CD1c-positive myeloid dendritic cell (primary cell): Measurements from ENCODE around the gene HOXB7.

Experiments
- DNase-seq: peaks from one replicate; pipeline ENCODE4 v3.0.0-alpha.2; 2016; ENCODE audit errors: extremely low spot score

HOXB7 gene

DNA sequence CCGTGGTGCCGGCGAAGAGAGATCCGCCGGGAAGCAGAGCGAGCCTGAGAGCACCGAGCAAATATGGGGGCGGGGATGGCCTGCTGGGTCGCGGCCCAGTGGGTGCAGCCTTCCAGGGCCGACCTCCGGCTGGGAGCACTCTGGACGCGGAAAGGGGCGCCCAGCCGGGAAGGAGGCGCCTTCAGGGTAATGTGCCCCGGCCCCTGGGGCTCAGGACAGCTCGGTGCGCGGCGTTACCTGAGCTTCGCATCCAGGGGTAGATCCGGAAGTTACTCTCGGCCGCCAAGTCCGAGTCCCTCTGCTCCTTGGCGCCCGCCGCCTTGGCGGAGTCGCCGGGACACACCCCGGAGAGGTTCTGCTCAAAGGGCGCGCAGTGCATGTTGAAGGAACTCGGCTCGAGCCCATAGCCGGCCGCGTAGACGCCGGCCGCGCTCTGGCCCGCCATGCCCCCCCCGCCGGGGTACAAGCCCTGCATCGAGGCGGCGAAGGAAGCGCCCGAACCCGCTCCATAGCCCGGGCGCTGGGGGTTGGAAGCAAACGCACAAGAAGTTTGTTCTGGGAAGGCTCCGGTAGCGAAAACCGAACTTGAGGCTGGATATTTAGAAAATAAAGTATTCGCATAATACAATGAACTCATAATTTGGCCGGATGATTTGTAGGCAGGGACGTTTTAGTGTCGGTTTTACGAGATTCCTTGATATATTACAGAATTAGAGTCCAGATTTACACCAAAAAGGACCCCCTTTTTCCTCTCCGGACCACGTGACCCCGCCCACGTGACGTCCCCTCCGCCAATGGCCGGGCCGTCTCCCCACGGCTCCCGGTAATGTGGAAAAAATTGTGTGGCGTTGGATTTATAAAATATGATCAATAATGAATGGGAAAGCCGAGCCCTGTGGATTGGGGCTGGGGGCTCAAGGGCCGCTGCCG is at the start of gene HOXB7:
Gene HOXB7, minus strand, starts transcription at position 736 of the 930 bp plus-strand sequence. Its CDS starts 99 bp downstream, at position 637.
- peak; percentile 32 for DNase-seq

DNA sequence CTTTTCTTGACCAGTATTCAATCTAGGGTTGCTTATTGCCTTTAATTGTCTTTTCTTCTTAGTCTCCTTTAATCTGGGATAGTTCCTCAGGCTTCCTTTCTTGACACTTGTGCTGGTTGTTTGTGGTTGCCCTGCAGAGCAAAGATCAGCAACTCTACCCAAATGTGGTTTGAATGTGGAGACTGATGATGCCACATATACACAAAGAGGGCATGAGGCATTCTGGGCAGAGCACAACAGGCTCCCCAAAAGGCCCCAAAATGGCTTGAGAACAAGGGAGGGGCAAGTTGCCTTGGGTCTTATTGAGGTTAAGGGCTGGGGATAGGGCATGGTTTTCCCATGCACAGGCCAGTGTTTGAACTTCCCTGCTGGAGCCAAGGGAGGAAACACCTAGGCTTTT is 45.1 kb upstream of the HOXB7 start:
- DNase-seq, result no peak

DNA sequence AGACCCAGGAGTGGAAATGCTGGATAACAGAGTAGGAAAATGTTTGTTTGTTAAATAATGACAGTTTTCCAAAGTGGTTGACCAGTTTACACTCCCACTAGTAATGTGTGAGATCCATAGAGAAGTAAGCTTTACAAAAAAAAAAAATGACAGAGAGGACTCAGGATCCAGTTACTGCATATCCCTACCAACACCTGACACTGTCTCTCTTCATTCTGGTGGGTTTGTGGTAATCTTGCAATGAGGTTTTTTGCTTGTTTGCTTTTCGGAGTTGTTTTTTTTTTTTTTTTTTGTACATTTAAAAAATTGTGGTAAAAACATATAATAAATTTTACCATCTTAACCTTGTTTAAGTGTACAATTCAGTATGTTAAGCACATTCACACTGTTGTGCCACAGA is 38.9 kb upstream of the HOXB7 start:
- no peak for DNase-seq

DNA sequence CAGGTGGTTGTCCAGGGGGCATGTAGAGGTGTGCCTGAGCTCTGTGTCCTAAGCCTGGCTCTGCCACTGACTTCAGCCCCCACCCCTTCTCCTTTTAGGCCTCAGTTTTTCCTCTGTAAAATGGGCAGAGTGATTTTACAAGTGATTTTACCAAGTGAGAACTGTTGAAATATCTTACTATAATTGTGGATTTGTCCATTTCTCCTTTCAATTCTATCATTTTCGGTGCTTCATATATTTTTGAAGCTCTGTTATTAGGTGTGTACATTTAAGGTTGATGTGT is 37.1 kb upstream of the HOXB7 start:
- DNase-seq, result no peak

DNA sequence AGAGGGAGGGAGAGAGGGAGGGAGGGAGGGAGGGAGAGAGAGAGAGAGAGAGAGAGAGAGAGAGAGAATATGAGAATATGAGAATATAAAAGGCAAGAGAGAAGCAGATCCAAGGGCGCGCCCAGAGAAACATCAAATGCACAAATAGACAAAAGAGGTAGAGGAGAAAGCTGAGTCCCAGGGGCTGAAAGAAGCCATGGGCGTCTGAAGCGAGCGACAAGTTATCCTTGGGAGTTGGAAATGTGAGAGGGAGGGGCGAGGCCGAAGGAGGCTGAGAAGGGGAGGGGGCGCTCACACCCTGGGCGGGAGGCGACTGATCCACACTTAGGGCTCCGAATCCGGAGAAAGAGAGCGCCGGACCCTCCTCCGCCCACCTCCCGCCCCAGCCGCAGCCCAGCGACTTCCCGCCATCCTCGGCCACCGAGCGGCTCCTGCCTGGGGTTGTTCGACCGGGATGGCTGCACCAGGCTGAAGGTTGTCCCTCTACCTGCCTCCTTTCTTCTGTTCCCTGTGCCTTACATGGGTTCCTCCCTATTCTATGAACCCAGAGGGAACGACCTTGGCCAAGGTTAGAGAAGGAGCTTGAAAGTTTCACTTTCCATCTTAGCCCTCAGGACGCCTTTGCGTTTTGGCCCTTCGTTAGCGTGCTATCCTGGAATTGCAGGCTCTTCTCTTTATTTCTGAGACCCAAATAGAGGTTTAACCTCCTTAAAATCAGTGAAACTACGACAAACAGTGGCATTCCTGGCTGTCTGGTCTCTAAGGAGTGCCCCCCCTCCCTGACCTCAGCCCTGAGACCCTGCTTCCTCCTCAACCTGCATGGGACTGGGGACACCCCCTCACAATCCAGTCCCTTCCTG is 36.5 kb upstream of the HOXB7 start:
- peak; percentile 11 for DNase-seq

DNA sequence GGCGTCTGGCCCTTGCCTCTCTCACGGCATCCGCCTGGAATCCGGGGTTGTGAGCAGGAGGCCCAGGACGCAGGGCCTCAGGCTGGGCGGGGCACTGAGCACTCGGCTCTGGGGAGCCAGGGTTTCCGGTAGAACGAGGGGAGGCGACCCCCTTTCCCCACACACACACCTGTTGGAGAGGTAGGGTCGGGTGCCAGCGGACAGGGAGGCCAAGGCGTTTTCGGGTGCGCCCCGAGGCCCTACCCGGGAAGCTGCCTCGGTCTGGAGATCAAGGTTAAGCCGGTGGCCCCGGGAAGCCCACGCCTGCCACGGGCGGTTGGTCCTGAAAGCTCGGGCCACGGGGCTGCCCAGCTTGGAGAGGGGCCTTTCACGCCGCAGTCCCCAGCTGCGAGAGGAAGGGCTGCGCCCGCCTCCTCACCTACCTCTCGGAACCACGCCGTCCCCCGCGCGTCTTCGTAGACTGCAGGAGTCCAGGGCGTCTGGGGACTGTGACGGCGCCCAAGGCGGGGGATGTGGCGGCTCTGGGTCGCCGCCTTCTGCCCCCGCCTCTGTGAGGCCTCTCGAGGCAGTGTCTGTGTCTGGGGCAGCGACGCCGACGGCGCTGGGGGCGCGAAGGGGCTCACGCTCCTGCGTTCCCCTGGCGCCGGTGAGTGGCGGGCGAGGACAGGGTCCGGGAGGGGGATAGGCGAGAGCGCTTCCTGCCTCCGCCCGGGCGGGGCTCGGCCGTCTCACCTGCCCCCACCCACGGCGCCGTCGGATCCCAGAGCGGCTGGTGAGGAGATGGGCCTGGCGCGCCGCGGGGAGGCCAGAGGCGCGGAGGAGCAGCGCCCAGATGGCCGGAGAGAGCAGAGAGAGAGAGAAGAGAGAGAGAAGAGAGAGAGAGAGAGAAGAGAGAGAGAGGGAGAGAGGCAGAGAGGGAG is 35.6 kb upstream of the HOXB7 start:
- no peak for DNase-seq

DNA sequence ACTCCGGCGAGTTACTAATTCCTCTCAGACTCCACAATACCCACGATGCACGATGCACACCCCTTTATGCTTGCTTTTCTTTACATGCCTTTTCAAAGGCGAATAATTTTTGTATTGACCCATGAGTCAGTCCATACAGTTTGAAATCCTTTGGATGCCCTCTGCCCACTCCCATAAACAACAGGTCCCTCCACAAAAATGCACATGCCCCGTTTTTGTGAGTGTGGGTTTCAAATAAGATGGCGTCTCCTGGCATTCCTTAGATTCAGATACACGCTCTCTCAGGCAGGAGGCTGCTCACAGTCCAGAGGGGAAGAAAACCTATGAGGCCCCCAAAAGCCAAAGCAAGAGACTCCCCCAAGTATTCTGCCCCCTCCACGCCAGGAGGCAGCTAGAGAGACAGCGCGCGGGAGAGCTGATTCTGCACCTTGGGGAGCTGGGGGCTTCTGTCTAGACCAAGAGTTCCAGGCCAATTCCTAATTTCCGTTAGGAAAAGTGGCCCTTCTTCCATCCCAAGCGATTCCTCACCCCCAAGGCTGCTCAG is 34.9 kb upstream of the HOXB7 start:
- no peak for DNase-seq

DNA sequence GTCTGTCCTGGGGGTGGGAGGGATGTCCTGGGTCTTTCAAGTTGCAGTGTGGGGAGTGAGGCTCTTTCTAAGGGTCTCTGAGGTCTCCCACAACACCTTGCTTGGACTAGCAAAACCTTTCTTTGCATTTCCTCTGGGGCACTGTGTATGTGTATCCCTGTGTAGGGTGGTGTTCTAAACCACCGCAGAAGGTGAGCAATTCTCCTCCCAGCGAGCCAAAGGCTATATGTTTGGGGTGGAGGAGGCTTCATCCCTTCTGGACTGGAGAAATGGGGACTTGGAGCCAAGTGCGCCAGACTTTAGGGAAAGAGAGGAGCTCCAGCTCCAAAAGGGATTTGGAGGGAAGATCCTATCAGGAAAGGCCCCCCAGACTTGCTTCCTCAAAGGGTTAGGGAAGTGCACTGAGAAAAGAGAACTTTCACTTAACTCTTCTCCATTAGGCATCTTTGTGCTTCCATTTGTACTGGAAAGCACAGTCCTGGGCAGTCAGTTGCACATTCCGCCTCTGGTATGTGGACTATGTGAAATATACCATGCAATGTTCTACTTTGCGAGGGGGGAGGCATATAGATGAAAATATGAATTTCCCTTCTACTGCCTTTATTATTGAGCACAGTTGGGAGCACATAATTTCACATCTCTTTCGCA is 34.2 kb upstream of the HOXB7 start:
- DNase-seq, result no peak

DNA sequence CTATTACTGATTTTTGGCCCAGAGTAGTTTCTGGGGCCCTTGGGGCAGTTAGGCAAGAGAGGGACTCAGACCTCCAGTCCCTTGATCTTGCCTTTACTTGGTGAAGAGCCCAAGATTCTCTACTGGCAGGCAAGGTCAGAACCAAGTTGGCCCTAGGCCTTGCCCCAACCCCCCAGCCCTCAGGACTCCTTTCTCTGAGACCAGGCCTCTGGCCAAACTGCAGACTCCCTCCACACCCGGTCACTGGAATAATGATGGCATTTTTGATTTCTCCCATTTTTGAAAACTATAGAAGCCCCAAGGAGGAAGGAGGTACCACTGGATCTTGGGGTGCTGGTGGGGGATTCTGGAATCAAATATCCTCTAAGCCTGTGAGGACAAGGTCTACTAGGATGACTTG is 33.3 kb upstream of the HOXB7 start:
- no peak for DNase-seq

DNA sequence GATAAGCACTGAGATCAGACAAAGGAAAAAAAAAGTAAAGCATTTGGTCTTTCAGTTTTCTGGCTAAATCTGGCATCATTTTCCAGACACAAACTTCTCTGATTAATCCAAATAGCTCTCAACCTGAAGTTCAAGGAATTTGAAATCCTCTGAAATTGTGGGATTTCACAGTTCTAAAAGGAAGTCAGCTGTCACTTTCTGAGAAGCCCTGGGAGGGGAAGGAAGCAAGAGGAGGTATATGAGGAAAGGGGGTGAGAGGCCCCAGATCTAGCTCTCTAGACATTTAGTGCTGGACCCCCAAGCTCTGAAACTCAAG is 32.8 kb upstream of the HOXB7 start:
- no peak for DNase-seq

DNA sequence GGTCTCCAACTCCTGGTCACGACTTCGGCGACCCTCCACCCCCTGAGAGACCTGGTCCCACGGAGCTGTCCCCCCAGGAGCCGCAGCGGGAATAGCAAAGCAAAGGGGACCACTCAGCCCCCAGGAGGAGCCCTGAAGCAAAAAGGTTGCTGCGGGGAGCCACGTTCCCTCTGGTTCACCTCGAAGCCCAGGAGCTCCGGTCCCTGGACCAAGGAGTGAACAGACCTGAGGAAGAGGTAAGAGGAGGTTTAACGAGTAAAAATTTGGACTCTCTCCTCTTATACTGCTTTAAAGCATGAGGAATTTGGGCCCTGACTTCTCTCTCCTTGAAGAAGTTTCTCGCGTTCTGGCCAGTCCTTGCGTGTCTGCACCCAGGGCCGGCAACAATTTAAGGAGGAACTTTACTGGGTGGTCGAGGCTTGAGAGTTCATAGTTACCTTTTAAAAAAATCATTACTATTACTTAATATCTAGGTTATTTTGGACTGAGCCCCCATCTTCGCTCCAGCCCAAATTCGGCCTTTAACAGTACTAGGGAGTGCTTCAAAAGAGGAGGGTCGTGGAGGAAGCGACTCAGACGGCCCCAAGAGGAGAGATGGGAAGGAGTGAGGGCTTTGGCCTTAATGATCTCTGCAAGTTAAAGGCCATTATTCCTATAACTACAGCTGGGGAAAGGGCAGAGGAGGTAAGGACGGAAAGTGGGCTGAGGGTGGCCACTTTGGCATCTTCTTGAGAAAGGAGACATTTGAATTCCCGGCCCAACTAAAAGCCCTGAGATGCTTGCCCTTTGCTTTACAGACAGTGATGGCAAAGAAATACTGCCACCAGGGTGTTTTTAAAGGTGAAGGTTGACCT is 32.3 kb upstream of the HOXB7 start:
- no peak for DNase-seq

DNA sequence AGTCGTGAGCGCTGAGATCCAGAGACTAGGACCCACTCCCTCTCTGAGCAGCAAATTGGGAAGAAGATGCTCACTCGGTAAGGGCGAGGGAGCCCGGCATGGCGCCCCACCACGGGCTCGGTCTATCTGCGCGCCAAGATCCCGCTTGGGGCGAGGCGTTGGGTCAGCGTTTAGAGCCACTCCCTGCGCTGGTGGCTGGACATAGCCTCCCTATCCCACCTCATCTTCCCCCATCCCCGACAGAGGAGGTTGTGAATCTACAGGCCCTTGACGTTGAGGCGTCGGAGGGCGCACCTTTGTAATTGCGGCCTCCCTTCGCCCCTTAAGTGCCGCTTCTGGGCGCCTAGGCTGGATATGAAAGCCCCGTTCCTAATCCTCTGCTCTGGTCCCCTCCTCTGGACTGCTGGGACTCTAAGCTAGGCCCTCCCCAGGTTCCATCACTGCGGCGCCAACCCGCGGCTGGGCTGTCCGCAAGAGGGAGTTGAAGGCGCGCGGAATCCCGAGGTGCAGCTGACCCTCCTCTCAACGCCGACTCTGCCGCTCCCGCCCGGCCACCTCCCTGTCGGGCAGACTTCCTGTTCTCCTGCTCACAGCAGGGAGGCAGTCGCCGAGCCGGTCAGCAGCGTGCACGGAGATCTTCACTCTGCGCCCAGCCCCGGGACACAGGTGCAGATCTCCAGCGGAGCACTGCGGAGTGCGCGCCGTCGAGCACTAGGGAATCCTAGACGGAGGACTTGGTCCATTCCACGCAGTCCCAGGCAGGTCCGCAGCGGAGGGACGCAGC is 31.4 kb upstream of the HOXB7 start:
- DNase-seq, result no peak

DNA sequence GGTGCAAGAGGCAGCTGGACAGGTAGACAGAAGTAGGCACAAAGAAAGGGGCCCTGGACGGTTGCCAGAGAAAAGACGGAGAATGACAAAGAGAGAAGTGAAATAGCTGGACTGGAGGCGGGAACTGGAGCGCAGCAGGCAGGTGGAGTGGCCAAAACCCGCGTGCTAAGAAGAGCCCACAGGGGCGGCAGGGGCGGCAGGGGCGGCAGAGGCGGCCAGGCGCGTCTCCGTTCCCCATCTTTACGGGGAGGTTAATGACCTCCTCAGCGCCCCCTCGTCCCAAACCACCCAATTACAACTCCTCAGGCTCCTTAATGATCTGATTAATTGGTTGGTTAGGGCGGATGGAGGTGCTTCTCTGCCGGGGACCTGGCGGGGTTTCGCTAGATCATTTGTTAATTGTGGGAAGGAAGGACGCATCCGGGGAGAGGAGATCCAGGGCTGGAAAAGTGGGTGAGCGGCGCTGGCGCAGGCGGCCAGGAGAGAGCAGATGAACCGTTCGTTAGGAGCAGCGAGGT is 30.8 kb upstream of the HOXB7 start:
- DNase-seq, result no peak

DNA sequence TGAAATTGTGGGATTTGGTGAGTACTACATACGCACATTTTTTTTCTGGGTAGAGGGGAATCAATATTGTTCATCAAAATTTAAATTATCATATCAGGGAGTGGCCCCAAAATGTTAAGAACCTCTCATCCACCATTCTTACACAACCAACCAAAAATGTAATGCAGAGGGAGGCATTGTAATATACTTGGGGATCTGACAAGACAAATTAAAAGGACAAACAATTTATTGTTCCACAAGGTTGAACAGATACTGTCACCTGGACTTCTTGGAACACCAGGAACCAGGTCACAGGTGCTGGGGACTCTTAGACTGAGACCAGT is 30.0 kb upstream of the HOXB7 start:
- no peak for DNase-seq

DNA sequence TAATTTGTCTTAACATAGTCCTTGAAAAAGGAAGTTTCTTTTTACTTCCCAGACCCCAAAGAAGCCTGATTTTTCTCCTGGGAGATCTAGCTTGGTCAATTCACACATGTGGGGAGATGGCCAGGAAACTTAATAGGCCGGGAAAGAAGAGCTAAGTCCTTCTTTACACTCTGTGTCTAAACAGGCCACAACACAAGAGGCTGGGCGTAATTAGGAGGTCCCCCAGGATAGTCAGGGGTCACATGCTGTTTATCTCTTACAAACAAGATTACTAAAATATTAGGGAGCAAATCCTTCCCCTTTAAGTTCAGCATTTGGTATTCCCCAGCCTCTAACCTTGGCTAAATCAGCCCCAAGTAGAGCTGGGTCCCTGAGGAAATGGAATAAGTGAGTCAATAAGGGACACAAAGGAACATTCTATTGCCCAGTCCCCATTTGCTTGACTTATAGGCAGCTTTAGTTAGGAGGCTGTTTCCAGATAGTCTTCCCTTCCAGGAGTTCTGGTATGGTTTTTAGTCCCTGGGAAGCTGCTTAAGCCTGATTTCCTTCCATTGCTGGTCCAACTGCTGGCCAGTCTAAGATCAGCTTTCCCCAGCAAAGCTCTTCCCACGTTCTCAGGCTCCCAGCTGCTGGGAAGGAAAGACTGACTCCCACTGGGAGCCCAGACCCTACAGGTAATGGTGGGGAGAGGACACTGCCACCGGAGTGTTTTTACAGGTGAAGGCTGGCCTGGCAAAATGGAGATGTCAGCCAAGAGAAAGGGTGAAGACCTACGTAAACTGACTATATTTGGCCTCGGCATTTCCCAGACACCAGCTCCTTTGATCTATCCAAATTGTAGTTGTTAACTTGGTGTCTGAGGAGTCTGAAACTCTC is 29.4 kb upstream of the HOXB7 start:
- no peak for DNase-seq

DNA sequence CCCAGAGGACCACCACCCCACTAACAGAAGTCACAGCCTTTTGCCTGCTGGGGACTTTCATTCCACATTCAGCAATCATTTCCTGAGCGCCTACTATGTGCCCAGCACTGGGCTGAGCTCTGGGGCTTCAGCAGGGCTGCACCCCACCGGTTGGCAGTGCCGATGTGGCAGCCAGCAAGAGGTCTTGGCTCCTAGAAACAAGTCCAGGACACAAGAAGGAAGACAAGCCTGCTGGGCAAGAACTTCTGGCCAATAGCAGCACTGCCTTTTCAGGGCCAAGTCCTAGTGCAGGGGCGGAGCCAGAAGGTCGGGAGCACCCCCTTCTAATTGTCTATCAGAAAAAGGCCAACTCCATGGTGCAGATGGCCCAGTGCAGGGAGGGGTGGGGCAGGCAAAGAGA is 28.3 kb upstream of the HOXB7 start:
- DNase-seq, result no peak

DNA sequence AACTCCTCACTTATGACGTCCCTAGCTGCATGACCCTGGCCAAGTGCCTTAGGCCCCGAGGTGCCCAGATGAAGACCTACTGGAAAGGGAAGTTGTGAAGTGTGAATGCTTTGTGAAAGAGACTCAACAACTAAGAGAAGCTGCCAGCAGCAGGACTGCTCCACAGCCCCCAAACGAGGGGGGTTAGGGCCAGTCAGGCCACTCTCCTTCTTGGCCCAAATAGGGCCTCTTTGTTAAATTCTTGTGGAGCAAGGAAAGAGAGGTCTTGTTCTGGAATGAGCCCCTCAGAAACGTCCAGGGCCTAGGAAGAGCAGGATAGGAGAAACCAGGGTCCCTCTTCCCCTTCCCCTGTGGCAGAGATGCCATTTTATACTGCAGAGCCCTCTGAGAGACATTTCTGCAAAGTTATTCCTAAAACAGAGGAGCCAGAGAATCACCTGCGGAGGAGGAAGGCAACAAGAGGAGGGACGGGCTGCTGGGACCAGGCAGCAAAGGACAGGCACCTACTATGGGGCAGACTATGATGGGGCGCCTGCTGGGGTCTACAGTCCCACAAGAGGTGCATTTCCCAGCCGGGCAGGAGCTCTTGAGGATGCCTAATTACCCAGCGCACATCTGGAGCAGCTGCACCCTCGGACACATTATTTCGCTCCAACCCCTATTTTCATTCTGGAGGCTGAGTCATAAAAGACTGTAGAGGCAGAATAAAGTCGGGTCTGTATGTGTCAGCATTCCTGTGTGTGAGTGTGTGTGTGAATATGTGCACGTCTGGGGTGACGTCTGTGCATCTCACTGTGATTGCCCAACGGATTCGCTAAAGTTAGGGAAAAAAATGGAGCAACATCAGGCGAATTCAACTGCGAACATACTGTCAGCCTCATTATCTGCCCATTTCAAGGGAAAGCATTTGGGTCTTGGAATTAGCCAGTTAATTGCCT is 26.8 kb upstream of the HOXB7 start:
- DNase-seq, result no peak
